Glutamatergic neuron (in vitro differentiated cells): ENCODE measurements around the gene CDH4. TPM values are rescaled to one million over a fixed set of nuclear protein-coding genes. Genes with fewer than 3 reads are reported as not detected.

Source experiments
- DNase-seq: peaks from one replicate; pipeline ENCODE4 v3.0.0; 2022
- H3K27ac Mint-ChIP-seq: one replicate; pipeline ENCODE4 v1.8.0; 2020; ENCODE audit warnings: mild to moderate bottlenecking, mixed read lengths, inconsistent platforms; ENCODE audit not compliant: unreplicated experiment
- H3K27me3 Mint-ChIP-seq: one replicate; pipeline ENCODE4 v1.8.0; 2020; ENCODE audit warnings: mild to moderate bottlenecking, moderate library complexity, mixed read lengths, inconsistent platforms; ENCODE audit not compliant: unreplicated experiment
- H3K36me3 Mint-ChIP-seq: one replicate; pipeline ENCODE4 v1.8.0; 2020; ENCODE audit warnings: mild to moderate bottlenecking, mixed read lengths, inconsistent platforms; ENCODE audit not compliant: unreplicated experiment
- H3K4me1 Mint-ChIP-seq: one replicate; pipeline ENCODE4 v1.8.0; 2020; ENCODE audit warnings: mild to moderate bottlenecking, low read depth, mixed read lengths, inconsistent platforms; ENCODE audit not compliant: unreplicated experiment
- H3K4me3 Mint-ChIP-seq: one replicate; pipeline ENCODE4 v1.8.0; 2020; ENCODE audit warnings: mild to moderate bottlenecking, mixed read lengths, inconsistent platforms; ENCODE audit not compliant: unreplicated experiment
- H3K9me3 Mint-ChIP-seq: one replicate; pipeline ENCODE4 v1.8.0; 2020; ENCODE audit warnings: mild to moderate bottlenecking, moderate library complexity, mixed read lengths, inconsistent platforms; ENCODE audit not compliant: unreplicated experiment
- total RNA-seq: library from RNA; stranded (reverse); fragmentation: NEBNext Ultra II Directional; extraction: Animal tissue kit (Norgen Biotek cat#: 25700); gene quantifications from one replicate; pipeline ENCODE4 v1.2.1, GENCODE V29; 2021; ENCODE audit not compliant: unreplicated experiment
- TF ChIP-seq, protein P1 (sequence below): fragments of 200-600 bp; sonication (generic); IDR thresholded peaks from one replicate; pipeline ENCODE4 v1.5.0; 2021; ENCODE audit not compliant: partially characterized antibody, unreplicated experiment

CDH4 gene
- total RNA-seq, 1 donor from 2014 or later = 1.2 TPM

DNA sequence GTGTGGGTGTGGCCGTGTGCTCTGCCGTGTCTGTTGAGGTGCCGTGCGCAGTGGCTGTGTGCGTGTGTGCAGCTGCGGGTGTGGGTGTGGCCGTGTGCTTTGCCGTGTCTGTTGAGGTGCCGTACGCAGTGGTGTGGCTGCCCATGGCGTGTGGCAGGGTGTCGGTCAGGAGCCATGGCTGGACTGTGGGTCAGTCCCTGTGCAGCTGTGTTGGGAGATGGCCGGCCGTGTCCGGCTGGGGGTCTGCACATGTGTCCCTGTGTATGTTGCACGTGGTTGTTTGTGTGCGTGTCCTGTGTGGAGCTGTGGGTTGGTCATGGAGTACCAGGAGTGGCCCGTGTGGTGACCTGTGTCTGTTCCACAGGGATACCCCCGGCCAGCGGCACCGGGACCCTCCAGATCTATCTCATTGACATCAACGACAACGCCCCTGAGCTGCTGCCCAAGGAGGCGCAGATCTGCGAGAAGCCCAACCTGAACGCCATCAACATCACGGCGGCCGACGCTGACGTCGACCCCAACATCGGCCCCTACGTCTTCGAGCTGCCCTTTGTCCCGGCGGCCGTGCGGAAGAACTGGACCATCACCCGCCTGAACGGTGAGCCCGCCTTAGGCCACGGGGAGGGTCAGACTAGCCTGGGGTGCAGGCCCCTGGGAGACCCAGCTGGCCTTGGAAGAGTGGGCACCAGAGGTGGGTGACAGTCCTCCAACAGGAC lies 675.9 kb downstream of the CDH4 start:
- no peak overlapping the region for H3K27ac Mint-ChIP-seq
- H3K27me3 Mint-ChIP-seq = peaks cover 12% of the 10 kb centered on the region
- no peak overlapping the region for H3K4me3 Mint-ChIP-seq
- H3K9me3 Mint-ChIP-seq = peaks cover 3% of the 10 kb centered on the region
- DNase-seq = peak; percentile 6
- H3K4me1 Mint-ChIP-seq = peaks cover 1% of the 10 kb centered on the region
- TF ChIP-seq, protein P1, sequence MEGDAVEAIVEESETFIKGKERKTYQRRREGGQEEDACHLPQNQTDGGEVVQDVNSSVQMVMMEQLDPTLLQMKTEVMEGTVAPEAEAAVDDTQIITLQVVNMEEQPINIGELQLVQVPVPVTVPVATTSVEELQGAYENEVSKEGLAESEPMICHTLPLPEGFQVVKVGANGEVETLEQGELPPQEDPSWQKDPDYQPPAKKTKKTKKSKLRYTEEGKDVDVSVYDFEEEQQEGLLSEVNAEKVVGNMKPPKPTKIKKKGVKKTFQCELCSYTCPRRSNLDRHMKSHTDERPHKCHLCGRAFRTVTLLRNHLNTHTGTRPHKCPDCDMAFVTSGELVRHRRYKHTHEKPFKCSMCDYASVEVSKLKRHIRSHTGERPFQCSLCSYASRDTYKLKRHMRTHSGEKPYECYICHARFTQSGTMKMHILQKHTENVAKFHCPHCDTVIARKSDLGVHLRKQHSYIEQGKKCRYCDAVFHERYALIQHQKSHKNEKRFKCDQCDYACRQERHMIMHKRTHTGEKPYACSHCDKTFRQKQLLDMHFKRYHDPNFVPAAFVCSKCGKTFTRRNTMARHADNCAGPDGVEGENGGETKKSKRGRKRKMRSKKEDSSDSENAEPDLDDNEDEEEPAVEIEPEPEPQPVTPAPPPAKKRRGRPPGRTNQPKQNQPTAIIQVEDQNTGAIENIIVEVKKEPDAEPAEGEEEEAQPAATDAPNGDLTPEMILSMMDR = no peak
- no peaks in the 10 kb centered on the region for H3K36me3 Mint-ChIP-seq

DNA sequence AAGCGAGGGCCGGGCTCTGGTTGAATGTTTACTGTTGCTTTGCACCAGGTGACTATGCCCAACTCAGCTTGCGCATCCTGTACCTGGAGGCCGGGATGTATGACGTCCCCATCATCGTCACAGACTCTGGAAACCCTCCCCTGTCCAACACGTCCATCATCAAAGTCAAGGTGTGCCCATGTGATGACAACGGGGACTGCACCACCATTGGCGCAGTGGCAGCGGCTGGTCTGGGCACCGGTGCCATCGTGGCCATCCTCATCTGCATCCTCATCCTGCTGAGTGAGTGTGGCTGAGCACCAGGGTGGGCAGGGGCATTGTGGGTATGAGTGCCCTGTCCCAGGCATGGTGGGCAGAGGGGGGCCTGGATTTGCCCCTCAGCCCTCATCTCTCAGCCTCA lies 677.5 kb downstream of the CDH4 start:
- no peaks in the 10 kb centered on the region for H3K36me3 Mint-ChIP-seq
- peaks cover 12% of the 10 kb centered on the region for H3K27me3 Mint-ChIP-seq
- no peak overlapping the region for H3K4me3 Mint-ChIP-seq
- DNase-seq = peak; percentile 3
- H3K4me1 Mint-ChIP-seq = peaks cover 1% of the 10 kb centered on the region
- no peak overlapping the region for H3K27ac Mint-ChIP-seq
- TF ChIP-seq, protein P1 = no peak
- peaks cover 3% of the 10 kb centered on the region for H3K9me3 Mint-ChIP-seq

DNA sequence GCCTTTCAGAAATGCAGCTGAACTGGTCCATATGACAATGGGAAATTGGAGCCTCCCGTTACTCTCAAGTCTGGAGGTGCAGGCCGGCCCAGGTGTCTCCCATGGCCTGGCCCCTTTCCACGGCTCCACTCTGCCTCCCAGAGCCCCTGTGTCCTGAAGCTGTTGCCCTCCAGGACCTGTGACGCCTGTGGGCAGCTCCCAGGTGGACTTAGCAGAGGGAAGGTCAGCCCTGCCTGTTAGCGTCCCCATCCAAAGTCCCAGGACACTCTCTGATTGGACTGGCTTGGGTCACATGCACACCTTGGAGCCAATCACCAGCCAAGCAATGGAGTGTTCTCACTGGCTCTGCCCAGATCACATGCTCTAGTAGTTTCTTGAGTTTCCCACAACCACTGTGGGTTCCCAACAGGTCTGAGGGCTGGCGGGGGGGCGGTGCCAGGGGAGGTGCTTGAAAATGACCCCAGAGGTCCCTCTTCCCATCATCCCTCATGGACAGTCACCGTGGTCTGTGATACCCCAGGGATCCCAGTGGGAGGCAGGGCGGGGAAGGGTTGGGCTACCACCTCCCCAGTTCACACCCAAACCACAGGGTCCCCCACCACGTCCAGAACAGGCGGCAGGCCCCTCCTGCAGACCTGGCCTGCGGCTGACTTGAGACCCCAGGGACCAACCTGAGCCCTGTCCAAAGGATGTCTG lies 678.1 kb downstream of the CDH4 start:
- peak; percentile 15 for DNase-seq

DNA sequence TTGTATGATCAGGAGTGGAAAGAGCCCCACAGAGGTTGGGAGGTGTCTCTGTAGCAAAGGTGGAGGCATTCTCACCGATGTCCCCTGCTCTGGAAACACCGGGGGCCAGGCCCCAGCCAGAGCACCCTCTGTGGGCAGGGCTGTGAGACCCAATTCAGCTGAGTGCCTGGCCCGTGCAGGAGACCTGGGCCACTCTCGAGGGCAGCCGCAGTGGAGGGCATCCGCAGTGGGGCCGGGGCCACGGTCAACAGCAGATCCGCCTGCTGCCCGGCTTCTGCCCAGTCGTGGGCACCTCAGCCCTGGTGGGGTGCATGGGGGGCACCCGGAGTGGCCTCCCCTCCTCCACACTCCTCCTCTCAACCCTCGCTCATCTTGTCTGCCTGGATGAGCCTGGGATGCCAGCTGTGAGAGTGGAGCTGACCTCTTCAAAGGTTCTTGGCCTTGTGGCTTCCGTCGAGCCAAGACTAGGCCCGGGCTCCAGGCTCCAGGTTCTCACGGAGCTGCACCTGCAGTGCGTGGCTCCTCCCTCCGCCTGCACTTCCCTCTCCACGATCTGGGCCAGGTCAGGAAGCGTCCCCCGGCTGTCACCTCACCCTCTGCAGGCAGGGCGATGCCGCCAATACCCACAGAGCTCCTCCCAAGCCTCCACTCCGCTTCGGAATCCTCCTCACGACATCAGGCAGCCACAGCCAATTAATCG lies 678.9 kb downstream of the CDH4 start:
- Mint-ChIP-seq H3K4me1 (peaks cover 7% of the 10 kb centered on the region), H3K36me3 (no peaks in the 10 kb centered on the region), H3K4me3 (no peak overlapping the region), H3K9me3 (peaks cover 4% of the 10 kb centered on the region), H3K27me3 (peaks cover 11% of the 10 kb centered on the region), H3K27ac (no peak overlapping the region)
- DNase-seq = peak; percentile 6
- TF ChIP-seq, protein P1 = no peak

More for the DNA sequence above, 678.1 kb downstream of the CDH4 start:
- Mint-ChIP-seq H3K36me3 (no peaks in the 10 kb centered on the region), H3K4me1 (peaks cover 5% of the 10 kb centered on the region), H3K27me3 (peaks cover 12% of the 10 kb centered on the region), H3K27ac (no peak overlapping the region), H3K4me3 (no peak overlapping the region), H3K9me3 (peaks cover 5% of the 10 kb centered on the region)
- TF ChIP-seq, protein P1 = no peak
